ENCODE results near the gene PLG.

- TF ChIP-seq EZH2 (IDR thresholded peaks at IDR 0.05; ENCODE audit: insufficient read depth, poor library complexity, severe bottlenecking): no peak
- TF ChIP-seq EZH2phosphoT487 (IDR thresholded peaks at IDR 0.05; ENCODE audit: insufficient read depth, low read depth): no peak
Measured at GRCh38 chr6:160789263-160790027, 87.4 kb downstream of the PLG start.

All from GM23248 (cell line).